NB4 (cell line): ENCODE measurements around the gene CHD2.
"Not testable (repeated sequence)": the region's sequence is repeated elsewhere in the genome, so short reads cannot be mapped to it uniquely, and the experiment has no call there.

Source experiments
- DNase-seq: peaks from one replicate; pipeline ENCODE4 v3.0.0; 2010; ENCODE audit warnings: low read depth
- H3K4me3 ChIP-seq: one replicate; pipeline ENCODE4 v1.5.1; 2011; ENCODE audit warnings: mild to moderate bottlenecking, low read depth, low read length, moderate library complexity
- MYC ChIP-seq: IDR thresholded peaks from 2 replicates; pipeline ENCODE4 v1.6.1; 2011; ENCODE audit warnings: low read depth, low read length
- POLR2A ChIP-seq: IDR thresholded peaks from 2 replicates; pipeline ENCODE4 v1.6.1; 2011; ENCODE audit warnings: mild to moderate bottlenecking; ENCODE audit not compliant: insufficient read length; ENCODE audit errors: extremely low read depth
- TF ChIP-seq, protein P1 (sequence below): IDR thresholded peaks from one replicate; pipeline ENCODE4 v1.5.1; 2012; ENCODE audit warnings: low read depth, low read length
- TF ChIP-seq, protein P2 (sequence below): IDR thresholded peaks from 2 replicates; pipeline ENCODE4 v1.6.1; 2011; ENCODE audit warnings: low read depth, low read length

CHD2 gene

DNA sequence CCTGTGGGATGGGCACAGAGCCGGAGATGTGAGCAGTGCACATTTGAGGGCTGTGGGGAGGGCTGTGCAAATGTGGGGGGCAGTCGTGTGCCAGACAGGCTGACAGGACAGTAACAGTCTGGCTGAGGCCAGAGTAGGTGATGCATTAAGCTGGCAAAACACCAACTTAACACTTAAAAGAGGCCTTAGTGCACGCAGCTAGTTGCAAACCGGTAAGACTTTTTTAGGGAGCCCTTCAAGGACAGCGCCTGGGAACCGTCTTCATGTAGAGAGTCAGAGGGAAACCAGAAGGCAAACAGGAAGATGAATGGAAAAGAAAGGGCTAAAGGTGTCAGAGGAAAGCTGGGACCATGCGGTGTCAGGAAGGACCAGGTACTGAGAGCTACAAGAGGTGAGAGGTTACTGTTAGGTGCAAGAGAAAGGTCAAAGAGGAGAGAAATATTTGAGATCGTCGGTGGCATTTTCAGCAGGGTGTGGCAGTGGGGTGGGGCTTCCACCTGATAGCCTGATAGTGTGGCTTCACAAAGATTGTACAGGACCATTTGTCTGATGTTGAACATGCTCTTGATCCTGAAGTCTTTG is 30.0 kb upstream of the CHD2 start:
- DNase-seq: no peak
- TF ChIP-seq, protein P1, sequence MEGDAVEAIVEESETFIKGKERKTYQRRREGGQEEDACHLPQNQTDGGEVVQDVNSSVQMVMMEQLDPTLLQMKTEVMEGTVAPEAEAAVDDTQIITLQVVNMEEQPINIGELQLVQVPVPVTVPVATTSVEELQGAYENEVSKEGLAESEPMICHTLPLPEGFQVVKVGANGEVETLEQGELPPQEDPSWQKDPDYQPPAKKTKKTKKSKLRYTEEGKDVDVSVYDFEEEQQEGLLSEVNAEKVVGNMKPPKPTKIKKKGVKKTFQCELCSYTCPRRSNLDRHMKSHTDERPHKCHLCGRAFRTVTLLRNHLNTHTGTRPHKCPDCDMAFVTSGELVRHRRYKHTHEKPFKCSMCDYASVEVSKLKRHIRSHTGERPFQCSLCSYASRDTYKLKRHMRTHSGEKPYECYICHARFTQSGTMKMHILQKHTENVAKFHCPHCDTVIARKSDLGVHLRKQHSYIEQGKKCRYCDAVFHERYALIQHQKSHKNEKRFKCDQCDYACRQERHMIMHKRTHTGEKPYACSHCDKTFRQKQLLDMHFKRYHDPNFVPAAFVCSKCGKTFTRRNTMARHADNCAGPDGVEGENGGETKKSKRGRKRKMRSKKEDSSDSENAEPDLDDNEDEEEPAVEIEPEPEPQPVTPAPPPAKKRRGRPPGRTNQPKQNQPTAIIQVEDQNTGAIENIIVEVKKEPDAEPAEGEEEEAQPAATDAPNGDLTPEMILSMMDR: no peak
- TF ChIP-seq, protein P2, sequence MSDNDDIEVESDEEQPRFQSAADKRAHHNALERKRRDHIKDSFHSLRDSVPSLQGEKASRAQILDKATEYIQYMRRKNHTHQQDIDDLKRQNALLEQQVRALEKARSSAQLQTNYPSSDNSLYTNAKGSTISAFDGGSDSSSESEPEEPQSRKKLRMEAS: no peak
- TF ChIP-seq POLR2A (no peak), MYC (no peak)
- H3K4me3 ChIP-seq: no peak overlapping the region

DNA sequence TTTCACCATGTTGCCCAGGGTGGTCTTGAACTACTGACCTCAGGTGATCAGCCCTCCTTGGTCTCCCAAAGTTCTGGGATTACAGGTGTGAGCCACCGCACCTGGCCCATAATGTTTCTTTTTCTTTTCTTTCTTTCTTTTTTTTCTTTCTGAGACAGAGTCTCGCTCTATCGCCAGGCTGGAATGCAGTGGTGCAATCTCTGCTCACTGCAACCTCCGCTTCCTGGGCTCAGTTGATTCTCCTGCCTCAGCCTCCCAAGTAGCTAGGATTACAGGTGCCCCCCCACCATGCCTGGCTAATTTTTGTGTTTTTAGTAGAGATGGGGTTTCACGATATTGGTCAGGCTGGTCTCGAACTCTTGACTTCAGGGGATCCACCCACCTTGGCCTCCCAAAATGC is 27.2 kb upstream of the CHD2 start:
- not testable (repeated sequence) for H3K4me3 ChIP-seq, DNase-seq

DNA sequence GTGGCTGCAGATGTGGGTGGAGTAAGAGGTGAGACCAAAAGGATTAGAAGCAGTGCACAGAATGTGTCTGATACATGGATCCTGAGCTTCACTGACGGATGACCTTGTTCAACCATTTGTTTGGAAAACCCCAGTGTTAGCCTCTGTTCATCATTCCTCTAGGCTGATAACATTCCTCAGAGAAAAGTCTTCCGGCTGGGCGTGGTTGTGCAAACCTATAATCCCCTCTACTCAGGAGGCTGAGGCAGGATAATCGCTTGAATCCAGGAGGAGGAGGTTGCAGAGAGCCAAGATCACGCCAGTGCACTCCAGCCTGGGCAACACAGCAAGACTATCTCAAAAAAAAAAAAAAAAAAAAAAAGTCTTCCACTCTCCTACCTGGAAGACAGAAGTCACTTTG is 23.1 kb upstream of the CHD2 start:
- TF ChIP-seq MYC (no peak), POLR2A (no peak)
- TF ChIP-seq, protein P1: no peak
- TF ChIP-seq, protein P2: no peak
- DNase-seq: no peak
- H3K4me3 ChIP-seq: no peak overlapping the region

DNA sequence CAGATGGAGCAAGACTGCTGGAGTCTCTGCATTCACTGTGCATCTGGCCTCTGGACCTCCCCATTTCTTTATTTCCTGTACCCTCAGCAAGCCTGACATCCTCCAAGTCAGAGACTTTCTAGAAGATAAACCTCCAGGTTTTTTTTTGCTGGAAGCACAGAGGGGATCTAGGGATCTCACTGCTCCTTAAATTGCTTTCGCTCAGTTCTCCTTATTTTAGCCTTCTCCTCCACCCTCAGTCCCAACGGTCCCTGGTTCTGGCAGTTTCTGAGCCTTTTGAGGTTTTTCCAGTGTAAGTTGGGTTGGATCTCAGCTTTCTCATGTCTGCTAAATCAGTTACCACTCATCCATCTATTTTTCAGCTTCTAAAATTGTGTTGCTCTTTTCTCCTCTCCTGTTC is 22.7 kb upstream of the CHD2 start:
- DNase-seq: no peak
- no peak overlapping the region for H3K4me3 ChIP-seq
- TF ChIP-seq, protein P1: no peak
- TF ChIP-seq, protein P2: no peak
- TF ChIP-seq POLR2A: no peak
- no peak for TF ChIP-seq MYC

DNA sequence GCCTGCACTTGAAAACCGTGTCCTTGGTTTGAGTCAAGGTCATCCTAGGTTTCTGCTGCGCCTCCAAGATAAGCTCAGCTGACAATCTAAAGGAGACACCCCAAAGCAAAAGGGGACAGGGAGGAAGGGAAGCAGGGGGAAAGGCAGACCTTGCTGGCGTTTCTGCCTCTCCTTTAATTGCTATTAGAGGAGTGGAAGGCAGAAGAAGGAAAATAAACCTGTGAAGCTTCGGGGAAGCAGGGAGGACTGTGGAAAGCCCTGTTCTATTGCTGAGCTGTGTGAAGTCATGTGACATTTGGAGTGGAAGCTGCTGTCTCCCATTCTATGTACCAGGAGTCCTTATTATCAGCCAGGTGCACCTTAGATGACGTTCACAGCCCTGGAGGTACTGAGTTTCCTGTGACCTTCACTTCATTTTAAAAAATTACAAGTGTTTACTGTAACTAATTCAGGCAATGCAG is 21.5 kb upstream of the CHD2 start:
- H3K4me3 ChIP-seq: no peak overlapping the region
- no peak for DNase-seq
- TF ChIP-seq MYC: no peak
- TF ChIP-seq, protein P1: no peak
- TF ChIP-seq POLR2A: no peak
- TF ChIP-seq, protein P2: no peak

DNA sequence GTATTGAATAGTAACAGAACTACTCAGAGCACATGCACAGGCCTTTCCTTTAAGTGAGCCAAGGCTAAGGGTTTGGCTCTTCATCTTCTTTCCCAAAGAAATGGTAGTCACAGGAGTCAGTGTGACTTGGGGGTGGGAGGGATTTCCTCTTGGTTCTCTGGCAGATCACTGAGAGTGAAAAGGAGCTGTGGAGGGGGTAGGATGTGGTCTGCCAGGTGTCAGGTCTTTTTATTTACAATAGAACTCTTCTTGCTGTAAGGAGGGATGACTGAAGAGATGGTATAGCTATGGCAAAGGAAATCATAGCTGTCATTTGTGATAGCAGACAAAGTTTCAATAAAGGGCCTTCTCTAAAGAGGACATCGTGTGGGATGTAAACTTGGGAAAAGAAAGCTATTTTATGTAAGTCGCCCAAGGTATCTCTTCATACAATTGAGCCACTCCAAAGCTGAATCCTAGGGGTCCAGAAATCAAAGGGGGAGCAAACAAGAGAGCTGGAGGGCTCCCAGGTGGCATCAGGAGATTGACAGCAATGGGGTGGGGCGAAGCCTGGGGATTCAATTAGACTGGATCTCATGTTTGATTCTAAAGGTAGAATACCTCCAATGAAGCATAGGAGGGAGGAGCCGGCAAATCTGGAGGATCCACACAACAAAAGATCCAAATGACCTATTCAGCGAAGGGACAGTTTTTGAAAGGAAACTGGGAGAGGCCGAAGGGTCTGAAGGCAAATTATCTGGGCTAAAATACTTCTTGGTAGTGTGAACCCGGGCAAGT is 20.0 kb upstream of the CHD2 start:
- TF ChIP-seq, protein P1: no peak
- TF ChIP-seq POLR2A (no peak), MYC (no peak)
- TF ChIP-seq, protein P2: no peak
- no peak overlapping the region for H3K4me3 ChIP-seq
- no peak for DNase-seq
